Measurements from ENCODE around the gene RPS25. TPM values are rescaled to one million over a fixed set of nuclear protein-coding genes. Genes with fewer than 3 reads are reported as not detected.
A peak's percentile ranks its signal among the peaks of the same experiment; 100 is the strongest.

Gene RPS25
- total RNA-seq, 1 experiment from 2014 or later: 1,450 TPM

DNA sequence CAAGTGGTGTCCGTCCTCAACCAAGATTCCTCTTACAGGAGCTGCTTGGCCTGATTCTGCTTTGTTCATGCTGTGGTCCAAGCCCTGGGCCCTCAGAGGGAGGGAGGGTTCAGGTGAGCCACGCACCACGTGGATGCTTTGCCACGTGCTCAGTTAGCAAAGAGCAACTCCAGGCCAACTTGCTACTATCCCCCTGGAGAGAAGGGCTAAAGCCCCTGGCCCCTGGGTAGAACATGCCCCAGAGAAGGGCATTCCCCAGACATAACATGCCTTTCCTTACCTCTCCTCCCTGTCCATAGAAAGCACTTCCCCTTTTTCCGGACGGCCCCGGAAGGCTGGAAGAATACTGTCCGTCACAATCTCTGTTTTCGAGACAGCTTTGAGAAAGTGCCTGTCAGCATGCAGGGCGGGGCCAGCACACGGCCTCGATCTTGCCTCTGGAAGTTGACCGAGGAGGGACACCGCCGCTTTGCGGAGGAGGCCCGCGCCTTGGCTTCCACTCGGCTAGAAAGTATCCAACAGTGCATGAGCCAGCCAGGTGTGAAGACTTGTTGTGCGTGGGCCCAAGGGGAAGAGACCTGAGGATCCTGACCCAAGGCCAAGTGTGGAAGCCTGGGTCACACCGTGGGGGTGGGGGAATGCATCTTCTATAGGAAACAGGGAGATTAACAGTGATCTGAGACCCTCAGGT lies 37.8 kb downstream of the RPS25 start:
- no peaks in the 10 kb centered on the region for H3K4me1 ChIP-seq (ENCODE audit: insufficient read depth, low read length)
- no peak overlapping the region for H2BK12ac ChIP-seq (ENCODE audit: insufficient read length, low read depth, low read length)
- DNase-seq: peak; percentile 71
- no peaks in the 10 kb centered on the region for H3K79me2 ChIP-seq (ENCODE audit: insufficient read depth, low read length)
- peaks cover 6% of the 10 kb centered on the region for H3K27me3 Mint-ChIP-seq (ENCODE audit: low read depth)
- no peak overlapping the region for H3K18ac ChIP-seq (ENCODE audit: insufficient read length, low read depth, low read length)
- H3K23me2 ChIP-seq (ENCODE audit: insufficient read length, low read depth, low read length, poor library complexity, severe bottlenecking): no peaks in the 10 kb centered on the region
- no peak overlapping the region for H2BK120ac ChIP-seq (ENCODE audit: low read depth, low read length, poor library complexity, severe bottlenecking)
- no CpG with 5 or more reads among the region's 21 CpGs for WGBS (ENCODE audit: extremely low coverage, insufficient read length, low lambda C conversion rate)
- no peak overlapping the region for H4K5ac ChIP-seq (ENCODE audit: insufficient read length, low read depth, low read length)
- no peaks in the 10 kb centered on the region for H3K36me3 Mint-ChIP-seq (ENCODE audit: insufficient read depth in 1 of 3, low read depth in 3 of 3)
- TF ChIP-seq, protein P1, sequence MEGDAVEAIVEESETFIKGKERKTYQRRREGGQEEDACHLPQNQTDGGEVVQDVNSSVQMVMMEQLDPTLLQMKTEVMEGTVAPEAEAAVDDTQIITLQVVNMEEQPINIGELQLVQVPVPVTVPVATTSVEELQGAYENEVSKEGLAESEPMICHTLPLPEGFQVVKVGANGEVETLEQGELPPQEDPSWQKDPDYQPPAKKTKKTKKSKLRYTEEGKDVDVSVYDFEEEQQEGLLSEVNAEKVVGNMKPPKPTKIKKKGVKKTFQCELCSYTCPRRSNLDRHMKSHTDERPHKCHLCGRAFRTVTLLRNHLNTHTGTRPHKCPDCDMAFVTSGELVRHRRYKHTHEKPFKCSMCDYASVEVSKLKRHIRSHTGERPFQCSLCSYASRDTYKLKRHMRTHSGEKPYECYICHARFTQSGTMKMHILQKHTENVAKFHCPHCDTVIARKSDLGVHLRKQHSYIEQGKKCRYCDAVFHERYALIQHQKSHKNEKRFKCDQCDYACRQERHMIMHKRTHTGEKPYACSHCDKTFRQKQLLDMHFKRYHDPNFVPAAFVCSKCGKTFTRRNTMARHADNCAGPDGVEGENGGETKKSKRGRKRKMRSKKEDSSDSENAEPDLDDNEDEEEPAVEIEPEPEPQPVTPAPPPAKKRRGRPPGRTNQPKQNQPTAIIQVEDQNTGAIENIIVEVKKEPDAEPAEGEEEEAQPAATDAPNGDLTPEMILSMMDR (conservative IDR thresholded peaks at IDR 0.05): no peak
- no peak overlapping the region for H4K91ac ChIP-seq (ENCODE audit: insufficient read length, low read depth, low read length)
- no peak overlapping the region for H3K9ac ChIP-seq (ENCODE audit: extremely low read depth, insufficient read length, low read length)
- no peak overlapping the region for H2AFZ ChIP-seq (ENCODE audit: low read length)
- no peak overlapping the region for H2BK20ac ChIP-seq (ENCODE audit: low read depth, low read length, poor library complexity, severe bottlenecking)
- no peaks in the 10 kb centered on the region for H3K9me3 ChIP-seq (ENCODE audit: control insufficient read depth, low read depth, low read length)
- H3K9me3 Mint-ChIP-seq: no peaks in the 10 kb centered on the region
- peak overlapping the region; percentile 11 for H3K4me2 ChIP-seq (ENCODE audit: insufficient read depth, insufficient read length, low read length)
- no peaks in the 10 kb centered on the region for H4K20me1 ChIP-seq (ENCODE audit: control insufficient read depth, insufficient read depth, insufficient read length)
- no peak overlapping the region; the same call in 1 of the 2 replicates for H3K14ac ChIP-seq (ENCODE audit: insufficient read depth, low read length)
- H2BK5ac ChIP-seq (ENCODE audit: insufficient read length, low read length): no peak overlapping the region
- H2AK5ac ChIP-seq (ENCODE audit: insufficient read length, low read length): no peak overlapping the region
- H3K27me3 ChIP-seq (ENCODE audit: insufficient read depth, low read length): no peaks in the 10 kb centered on the region; the same call in 1 of the 2 replicates
- H3K4me3 Mint-ChIP-seq: peak overlapping the region in 1 of 2 experiments; percentile 15; a peak in 1 of 5 replicates
- H2BK15ac ChIP-seq (ENCODE audit: low read depth, low read length): no peak overlapping the region
- no peak overlapping the region for H3K23ac ChIP-seq (ENCODE audit: insufficient read length, low read depth, low read length)
- no peak overlapping the region for H3K4ac ChIP-seq (ENCODE audit: low read depth, low read length)
- no peaks in the 10 kb centered on the region for H3K79me1 ChIP-seq (ENCODE audit: insufficient read depth, low read depth, low read length, poor library complexity, severe bottlenecking)
- H3K4me1 Mint-ChIP-seq: peaks cover 14 to 21% of the 10 kb centered on the region in 2 experiments
- no peak overlapping the region for H3T11ph ChIP-seq (ENCODE audit: low read length)
- H3K56ac ChIP-seq (ENCODE audit: insufficient read length, low read depth, low read length): no peak overlapping the region
- H3K27ac Mint-ChIP-seq: peak overlapping the region in 1 of 3 experiments; percentile 72; a peak in 2 of 7 replicates
- no peak overlapping the region for H4K8ac ChIP-seq (replicated peaks; ENCODE audit: insufficient read length, low read depth, low read length)
- H3K27ac ChIP-seq (ENCODE audit: insufficient read length, low read depth, low read length): no peak overlapping the region
